ENCODE data around the gene SLC35E2B.

The SLC35E2B gene

DNA sequence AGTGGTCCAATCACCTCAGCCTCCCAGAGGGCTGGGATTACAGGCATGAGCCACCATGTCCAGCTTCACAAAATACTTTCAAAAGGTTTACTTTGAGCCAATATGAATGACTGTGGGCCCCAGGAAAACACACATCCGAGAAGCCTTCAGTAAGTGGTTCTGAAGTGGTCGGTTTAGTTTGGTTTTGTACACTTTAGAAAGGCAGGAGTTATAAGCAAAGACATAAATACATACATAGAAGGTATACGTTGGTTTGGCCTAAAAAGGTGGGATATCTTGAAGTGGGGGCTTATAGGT is 80.5 kb downstream of the SLC35E2B start:
- Histone ChIP-seq H3K27ac (ENCODE audit: low read depth, low read length) (no peak overlapping the region), H3K36me3 (ENCODE audit: control insufficient read depth, insufficient read depth, low read length) (no peaks in the 10 kb centered on the region), H3K27me3 (ENCODE audit: control insufficient read depth, insufficient read depth, low read length) (no peaks in the 10 kb centered on the region), H3K9me3 (ENCODE audit: control insufficient read depth, insufficient read depth, low read depth, low read length) (no peaks in the 10 kb centered on the region), H3K4me3 (ENCODE audit: low read depth, low read length) (no peak overlapping the region), H3K9ac (ENCODE audit: low read length) (no peak overlapping the region), H3K4me1 (ENCODE audit: control insufficient read depth, insufficient read depth, low read length) (peaks cover 13% of the 10 kb centered on the region; the same call in 1 of the 2 replicates)

DNA sequence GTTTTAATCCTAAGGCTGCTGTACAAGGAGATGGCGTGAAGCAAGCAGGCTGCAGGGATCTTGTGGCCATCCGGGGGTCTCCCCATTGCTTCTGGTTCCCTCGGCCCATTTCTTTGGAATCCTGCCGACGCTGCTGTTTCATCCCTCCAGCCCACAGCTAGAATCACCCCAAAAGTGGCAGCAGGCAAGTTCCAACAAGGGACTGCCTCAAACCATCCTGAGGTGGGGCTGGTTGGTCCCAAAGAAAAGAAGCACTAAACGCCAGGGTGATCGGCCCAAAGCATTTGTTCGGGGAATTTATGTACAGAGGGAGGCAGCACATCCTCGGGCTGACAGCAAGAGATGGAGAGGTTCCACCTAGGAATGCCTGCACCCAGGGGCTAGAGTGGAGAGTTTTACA is 81.8 kb downstream of the SLC35E2B start:
- H3K27ac ChIP-seq (ENCODE audit: low read depth, low read length): no peak overlapping the region
- no peaks in the 10 kb centered on the region for H3K36me3 ChIP-seq (ENCODE audit: control insufficient read depth, insufficient read depth, low read length)
- H3K27me3 ChIP-seq (ENCODE audit: control insufficient read depth, insufficient read depth, low read length): no peaks in the 10 kb centered on the region

DNA sequence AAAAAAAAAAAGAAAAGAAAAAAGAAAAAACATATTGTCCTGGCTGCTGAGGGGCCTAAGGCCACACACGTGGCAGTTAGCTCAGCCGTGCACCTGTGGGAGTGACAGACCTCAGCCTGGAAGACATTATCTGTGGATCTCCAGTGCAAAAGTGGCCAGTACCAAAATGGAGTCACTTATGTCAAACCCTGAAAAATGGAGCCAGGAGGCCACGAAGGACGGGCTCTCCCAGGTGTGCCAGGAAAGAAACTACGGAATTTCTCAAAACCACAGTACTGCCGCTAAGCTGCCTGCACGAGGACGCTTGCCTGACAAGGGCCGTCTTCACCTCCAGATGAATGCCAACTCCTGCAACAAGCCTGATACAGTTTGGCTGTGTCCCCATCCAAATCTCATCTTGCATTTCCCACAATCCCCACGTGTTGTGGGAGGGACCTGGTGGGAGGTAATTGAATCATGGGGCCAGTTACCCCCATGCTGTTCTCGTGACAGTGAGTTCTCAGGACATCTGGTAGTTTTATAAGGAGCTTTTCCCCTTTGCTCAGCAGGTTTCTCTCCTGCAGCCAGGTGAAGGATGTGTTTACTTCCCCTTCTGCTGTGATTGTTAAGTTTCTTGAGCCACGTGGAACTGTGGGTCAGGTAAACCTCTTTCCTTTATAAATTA is 82.6 kb downstream of the SLC35E2B start:
- Histone ChIP-seq H3K27ac (ENCODE audit: low read depth, low read length) (no peak overlapping the region), H3K4me3 (ENCODE audit: low read depth, low read length) (no peak overlapping the region), H3K4me1 (ENCODE audit: control insufficient read depth, insufficient read depth, low read length) (peaks cover 6% of the 10 kb centered on the region; the same call in 1 of the 2 replicates), H3K36me3 (ENCODE audit: control insufficient read depth, insufficient read depth, low read length) (no peaks in the 10 kb centered on the region), H3K27me3 (ENCODE audit: control insufficient read depth, insufficient read depth, low read length) (peaks cover 1% of the 10 kb centered on the region; the same call in 1 of the 2 replicates), H3K9ac (ENCODE audit: low read length) (no peak overlapping the region), H3K9me3 (ENCODE audit: control insufficient read depth, insufficient read depth, low read depth, low read length) (no peaks in the 10 kb centered on the region)

More for the DNA sequence above, 81.8 kb downstream of the SLC35E2B start:
- Histone ChIP-seq H3K9ac (ENCODE audit: low read length) (no peak overlapping the region), H3K4me3 (ENCODE audit: low read depth, low read length) (no peak overlapping the region), H3K4me1 (ENCODE audit: control insufficient read depth, insufficient read depth, low read length) (peaks cover 6% of the 10 kb centered on the region; the same call in 1 of the 2 replicates), H3K9me3 (ENCODE audit: control insufficient read depth, insufficient read depth, low read depth, low read length) (no peaks in the 10 kb centered on the region)

Measured in HUES6 (cell line).